ENCODE data around the gene BFSP1.
A peak's percentile ranks its signal among the peaks of the same experiment; 100 is the strongest.

BFSP1 gene

DNA sequence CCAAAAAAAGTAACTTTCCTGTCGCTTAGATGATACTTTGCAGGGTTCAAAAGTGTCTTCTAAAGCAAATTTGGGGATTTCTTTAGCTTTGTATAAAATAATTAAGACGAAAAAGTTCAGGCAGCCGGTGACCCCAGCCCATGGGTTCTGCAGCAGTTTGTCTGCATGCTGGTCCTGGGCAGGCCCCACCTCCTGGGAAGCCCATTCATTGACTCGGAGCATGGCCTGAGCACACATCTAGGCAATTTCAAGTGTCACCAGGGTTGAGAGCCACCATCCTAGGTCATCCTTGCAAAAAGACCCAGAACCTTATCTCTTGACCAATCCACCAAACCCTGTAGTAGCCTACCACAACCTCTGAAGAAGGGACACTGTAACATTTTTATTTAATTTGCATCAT is 20.6 kb downstream of the BFSP1 start:
- TF ChIP-seq ZFX (IDR thresholded peaks at IDR 0.05; ENCODE audit: borderline replicate concordance) (no peak), CTCF (IDR thresholded peaks at IDR 0.05) (no peak)
- no peak overlapping the region for H3K27ac ChIP-seq

DNA sequence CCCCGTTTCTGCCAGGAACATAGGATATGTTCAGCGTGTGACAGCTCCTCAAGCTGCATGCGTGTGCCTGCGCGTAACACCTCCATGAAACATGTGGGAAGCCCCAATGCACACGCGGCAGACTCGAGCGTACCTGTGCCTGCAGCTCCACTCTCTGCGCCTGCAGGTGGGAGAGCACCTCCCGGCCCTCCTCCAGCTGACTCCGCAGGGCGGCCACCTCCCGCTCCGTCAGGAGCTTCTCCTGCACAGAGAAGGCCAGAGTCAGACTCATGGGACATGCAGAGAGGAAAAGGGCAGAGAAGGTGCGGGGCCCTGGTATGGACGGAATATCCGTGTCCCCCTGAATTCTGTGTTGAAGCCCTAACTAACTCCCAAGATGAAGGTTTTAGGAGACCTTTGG is 22.4 kb downstream of the BFSP1 start:
- no peak overlapping the region for H3K27ac ChIP-seq
- TF ChIP-seq CTCF (IDR thresholded peaks at IDR 0.05) (no peak), ZFX (IDR thresholded peaks at IDR 0.05; ENCODE audit: borderline replicate concordance) (no peak)

GRCh38 chr20:17507531-17507930 is 23.6 kb downstream of the BFSP1 start:
- no peak overlapping the region for H3K27ac ChIP-seq
- TF ChIP-seq CTCF (IDR thresholded peaks at IDR 0.05) (no peak), ZFX (IDR thresholded peaks at IDR 0.05; ENCODE audit: borderline replicate concordance) (no peak)

GRCh38 chr20:17507032-17507431 is 24.1 kb downstream of the BFSP1 start:
- H3K27ac ChIP-seq = no peak overlapping the region
- TF ChIP-seq ZFX (IDR thresholded peaks at IDR 0.05; ENCODE audit: borderline replicate concordance) (no peak), CTCF (IDR thresholded peaks at IDR 0.05) (no peak)

DNA sequence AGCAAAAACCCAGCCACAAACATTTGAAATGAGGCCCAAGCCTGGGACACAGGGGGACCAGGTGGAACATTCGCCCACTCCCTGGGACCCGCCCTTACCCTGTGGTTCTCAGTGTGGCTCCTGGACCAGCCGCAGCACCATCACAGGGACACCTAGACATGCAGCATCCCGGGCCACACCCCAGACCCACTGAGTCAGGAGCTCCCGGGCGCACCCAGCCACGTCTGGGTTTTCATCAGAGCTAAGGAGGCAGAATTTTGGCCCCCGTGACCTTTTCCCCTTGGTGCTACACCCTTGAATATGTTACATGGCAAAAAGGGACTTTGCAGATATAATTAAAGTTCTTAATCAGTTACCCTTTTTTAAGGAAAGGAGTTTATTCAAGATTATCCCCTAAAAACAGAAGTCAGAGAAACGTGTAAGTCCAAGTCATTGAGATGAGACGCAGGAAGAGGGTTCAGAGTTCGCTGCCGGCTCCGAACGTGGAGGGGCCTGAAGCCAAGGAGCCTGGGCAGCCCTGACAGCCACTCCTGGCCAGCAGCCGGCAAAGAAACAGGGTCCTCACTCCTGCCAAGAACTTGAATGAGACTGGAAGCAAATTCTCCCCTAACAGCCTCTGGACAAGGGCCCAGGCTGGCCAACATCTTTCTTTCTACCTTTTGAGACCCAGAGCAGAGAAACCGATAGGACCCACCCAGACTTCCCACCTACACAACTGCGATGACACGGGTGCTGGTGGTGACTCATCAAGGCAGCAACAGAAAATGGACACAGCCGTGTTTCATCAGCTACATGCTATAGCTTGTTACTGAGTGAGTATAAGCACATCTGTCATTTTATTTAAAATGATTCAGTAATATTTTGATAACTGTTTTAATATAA is 25.3 kb downstream of the BFSP1 start:
- H3K27ac ChIP-seq = no peak overlapping the region
- TF ChIP-seq CTCF (IDR thresholded peaks at IDR 0.05) (no peak), ZFX (IDR thresholded peaks at IDR 0.05; ENCODE audit: borderline replicate concordance) (no peak)

GRCh38 chr20:17504898-17505635 is 26.1 kb downstream of the BFSP1 start:
- no peak overlapping the region for H3K27ac ChIP-seq
- TF ChIP-seq CTCF (IDR thresholded peaks at IDR 0.05) (peak; percentile 75), ZFX (IDR thresholded peaks at IDR 0.05; ENCODE audit: borderline replicate concordance) (no peak)

Measured in 22Rv1 (cell line).